ENCODE results near the gene TSPAN9.

DNA sequence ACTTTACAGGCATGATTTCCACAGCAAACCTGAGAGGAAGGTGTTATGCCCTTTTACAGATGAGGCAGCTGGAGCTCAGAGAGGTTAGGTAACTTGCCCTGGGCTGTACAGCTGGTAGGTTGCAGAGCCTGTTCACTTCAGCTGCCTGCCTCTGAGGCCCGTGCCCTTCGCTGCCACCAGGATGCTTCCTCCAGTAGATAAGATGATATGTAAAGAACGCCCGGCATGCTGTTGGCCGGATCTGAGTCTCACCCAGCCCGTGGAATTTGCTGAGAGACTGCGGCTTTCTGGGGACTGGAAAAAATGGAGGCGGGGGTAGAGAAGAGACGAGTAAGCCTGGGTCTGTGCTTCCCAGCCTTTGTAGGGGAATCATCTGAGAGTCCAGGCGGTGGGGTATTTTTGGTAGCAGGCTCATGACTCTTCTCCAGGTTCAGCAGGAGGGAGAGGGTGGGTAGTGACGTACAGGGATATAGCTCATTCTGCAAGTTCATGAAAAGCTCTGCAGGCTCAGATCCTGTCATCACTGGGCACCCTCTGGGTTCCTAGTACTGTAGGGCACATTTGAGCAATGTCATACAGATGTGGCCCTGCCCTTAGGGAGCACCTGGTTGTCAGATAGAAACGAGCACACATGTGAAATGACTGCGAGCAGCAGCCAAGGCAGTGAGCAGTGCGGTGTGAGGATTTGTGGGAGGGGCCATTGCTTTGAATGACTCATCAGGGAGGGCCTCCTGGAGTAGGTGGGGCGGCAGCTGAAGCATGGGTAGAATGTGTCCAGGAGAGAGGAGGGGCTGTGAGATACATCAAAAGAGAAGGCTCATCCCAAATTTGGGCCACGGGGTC lies 159.4 kb downstream of the TSPAN9 start:
- TF ChIP-seq, protein P1, sequence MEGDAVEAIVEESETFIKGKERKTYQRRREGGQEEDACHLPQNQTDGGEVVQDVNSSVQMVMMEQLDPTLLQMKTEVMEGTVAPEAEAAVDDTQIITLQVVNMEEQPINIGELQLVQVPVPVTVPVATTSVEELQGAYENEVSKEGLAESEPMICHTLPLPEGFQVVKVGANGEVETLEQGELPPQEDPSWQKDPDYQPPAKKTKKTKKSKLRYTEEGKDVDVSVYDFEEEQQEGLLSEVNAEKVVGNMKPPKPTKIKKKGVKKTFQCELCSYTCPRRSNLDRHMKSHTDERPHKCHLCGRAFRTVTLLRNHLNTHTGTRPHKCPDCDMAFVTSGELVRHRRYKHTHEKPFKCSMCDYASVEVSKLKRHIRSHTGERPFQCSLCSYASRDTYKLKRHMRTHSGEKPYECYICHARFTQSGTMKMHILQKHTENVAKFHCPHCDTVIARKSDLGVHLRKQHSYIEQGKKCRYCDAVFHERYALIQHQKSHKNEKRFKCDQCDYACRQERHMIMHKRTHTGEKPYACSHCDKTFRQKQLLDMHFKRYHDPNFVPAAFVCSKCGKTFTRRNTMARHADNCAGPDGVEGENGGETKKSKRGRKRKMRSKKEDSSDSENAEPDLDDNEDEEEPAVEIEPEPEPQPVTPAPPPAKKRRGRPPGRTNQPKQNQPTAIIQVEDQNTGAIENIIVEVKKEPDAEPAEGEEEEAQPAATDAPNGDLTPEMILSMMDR (conservative IDR thresholded peaks at IDR 0.05; ENCODE audit: low read depth, low read length): no peak
- TF ChIP-seq POLR2A (IDR thresholded peaks at IDR 0.05; ENCODE audit: low read depth, low read length) (no peak), RCOR1 (IDR thresholded peaks at IDR 0.05; ENCODE audit: insufficient replicate concordance, low read length) (peak; percentile 56), MXI1 (IDR thresholded peaks at IDR 0.05; ENCODE audit: borderline replicate concordance, low read depth, low read length) (0 out of 2 replicates have a peak, but pooled peaks have one; percentile 44), RAD21 (IDR thresholded peaks at IDR 0.05; ENCODE audit: low read length) (no peak), MAZ (IDR thresholded peaks at IDR 0.05; ENCODE audit: borderline replicate concordance, low read depth, low read length) (no peak), CEBPB (IDR thresholded peaks at IDR 0.05; ENCODE audit: low read depth, low read length) (no peak)
